DND-41 (cell line): ENCODE results near the gene POU5F2.

Experiments
- ATAC-seq: fragments of 200-7000 bp; cut with Tn5 transposase; 3 replicates; pipeline ENCODE4 v1.9.1; 2021; ENCODE audit warnings: low read depth; ENCODE audit not compliant: insufficient read depth
- DNase-seq: peaks from one replicate; pipeline ENCODE4 v3.0.0-alpha.2; 2020
- H2AFZ ChIP-seq: 2 replicates; pipeline ENCODE4 v1.6.0; 2012; ENCODE audit warnings: low read depth, low read length
- H3K27ac ChIP-seq: 2 replicates; pipeline ENCODE4 v1.5.1; 2012; ENCODE audit warnings: low read length, inconsistent platforms
- H3K27me3 ChIP-seq: fragments of 200-600 bp; sonication (generic); 2 replicates; pipeline ENCODE4 v1.6.0; 2012; ENCODE audit warnings: low read length, mild to moderate bottlenecking, inconsistent platforms; ENCODE audit not compliant: insufficient read depth, poor library complexity
- H3K36me3 ChIP-seq: 2 replicates; pipeline ENCODE4 v1.5.1; 2012; ENCODE audit warnings: low read length, inconsistent platforms; ENCODE audit not compliant: insufficient read depth
- H3K4me1 ChIP-seq: 2 replicates; pipeline ENCODE4 v1.5.1; 2012; ENCODE audit warnings: mild to moderate bottlenecking, low read length; ENCODE audit not compliant: insufficient read depth
- H3K4me2 ChIP-seq: 2 replicates; pipeline ENCODE4 v1.6.0; 2012; ENCODE audit warnings: mild to moderate bottlenecking, moderate library complexity, low read length, inconsistent platforms; ENCODE audit not compliant: insufficient read depth
- H3K4me3 ChIP-seq, 2 experiments: fragments of 200-600 bp in 1 of 2; shearing (Covaris generic) in 1 of 2; 2 replicates each; pipeline ENCODE4 v1.5.1; 2012 to 2016; ENCODE audit warnings: inconsistent platforms in 2 of 2, low read length in 2 of 2, mild to moderate bottlenecking in 2 of 2, low read depth in 1 of 2, moderate library complexity in 1 of 2
- H3K79me2 ChIP-seq: 2 replicates; pipeline ENCODE4 v1.6.0; 2012; ENCODE audit warnings: low read length, inconsistent platforms; ENCODE audit not compliant: insufficient read depth
- H3K9ac ChIP-seq: 2 replicates; pipeline ENCODE4 v1.6.0; 2012; ENCODE audit warnings: low read depth, mild to moderate bottlenecking, inconsistent platforms, low read length, moderate library complexity
- H3K9me3 ChIP-seq: 2 replicates; pipeline ENCODE4 v1.5.1; 2012; ENCODE audit warnings: low read length, moderate library complexity, mild to moderate bottlenecking, inconsistent platforms; ENCODE audit not compliant: insufficient read depth, severe bottlenecking
- H4K20me1 ChIP-seq: 2 replicates; pipeline ENCODE4 v1.6.0; 2012; ENCODE audit warnings: low read length; ENCODE audit not compliant: insufficient read depth
- EZH2 ChIP-seq: IDR thresholded peaks from 3 replicates; pipeline ENCODE4 v1.6.1; 2012; ENCODE audit warnings: borderline replicate concordance, low read depth, mild to moderate bottlenecking, moderate library complexity, low read length, inconsistent platforms; ENCODE audit not compliant: severe bottlenecking
- TF ChIP-seq, protein P1 (sequence below): IDR thresholded peaks from 2 replicates; pipeline ENCODE4 v1.5.1; 2012; ENCODE audit warnings: borderline replicate concordance, low read length, moderate library complexity, mild to moderate bottlenecking; ENCODE audit not compliant: poor library complexity, severe bottlenecking; ENCODE audit errors: extremely low read depth

The POU5F2 gene

DNA sequence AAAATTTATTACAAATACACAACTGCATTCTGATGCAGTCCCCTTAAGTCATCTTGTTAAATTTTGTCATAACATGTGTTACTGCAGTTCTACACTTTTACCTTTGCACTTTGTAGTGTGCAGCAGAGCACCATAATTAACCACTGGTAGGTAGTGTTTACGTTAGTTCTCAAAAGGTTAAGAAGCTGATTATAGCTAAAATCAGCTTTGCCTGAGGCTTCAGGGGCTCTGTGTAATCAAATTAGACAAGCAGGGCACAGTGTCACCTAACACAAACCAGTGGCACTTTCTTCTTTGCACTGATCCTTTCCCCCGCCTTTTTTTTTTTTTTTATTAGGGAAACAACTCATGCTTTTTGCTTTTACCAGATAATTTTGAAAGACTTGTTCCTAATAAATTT lies 26.1 kb downstream of the POU5F2 start:
- Histone ChIP-seq H3K36me3 (no peaks in the 10 kb centered on the region), H3K79me2 (no peaks in the 10 kb centered on the region), H3K9me3 (no peaks in the 10 kb centered on the region), H3K27me3 (no peaks in the 10 kb centered on the region), H2AFZ (no peak overlapping the region), H3K4me3 (no peak overlapping the region), H3K9ac (no peak overlapping the region), H3K4me1 (no peaks in the 10 kb centered on the region), H3K4me2 (no peak overlapping the region), H3K27ac (no peak overlapping the region), H4K20me1 (no peaks in the 10 kb centered on the region)
- TF ChIP-seq, protein P1, sequence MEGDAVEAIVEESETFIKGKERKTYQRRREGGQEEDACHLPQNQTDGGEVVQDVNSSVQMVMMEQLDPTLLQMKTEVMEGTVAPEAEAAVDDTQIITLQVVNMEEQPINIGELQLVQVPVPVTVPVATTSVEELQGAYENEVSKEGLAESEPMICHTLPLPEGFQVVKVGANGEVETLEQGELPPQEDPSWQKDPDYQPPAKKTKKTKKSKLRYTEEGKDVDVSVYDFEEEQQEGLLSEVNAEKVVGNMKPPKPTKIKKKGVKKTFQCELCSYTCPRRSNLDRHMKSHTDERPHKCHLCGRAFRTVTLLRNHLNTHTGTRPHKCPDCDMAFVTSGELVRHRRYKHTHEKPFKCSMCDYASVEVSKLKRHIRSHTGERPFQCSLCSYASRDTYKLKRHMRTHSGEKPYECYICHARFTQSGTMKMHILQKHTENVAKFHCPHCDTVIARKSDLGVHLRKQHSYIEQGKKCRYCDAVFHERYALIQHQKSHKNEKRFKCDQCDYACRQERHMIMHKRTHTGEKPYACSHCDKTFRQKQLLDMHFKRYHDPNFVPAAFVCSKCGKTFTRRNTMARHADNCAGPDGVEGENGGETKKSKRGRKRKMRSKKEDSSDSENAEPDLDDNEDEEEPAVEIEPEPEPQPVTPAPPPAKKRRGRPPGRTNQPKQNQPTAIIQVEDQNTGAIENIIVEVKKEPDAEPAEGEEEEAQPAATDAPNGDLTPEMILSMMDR, result no peak
- no peak for TF ChIP-seq EZH2
- DNase-seq (no peak), ATAC-seq (no peak)

GRCh38 chr5:93708442-93708841 lies 33.0 kb downstream of the POU5F2 start:
- H2AFZ ChIP-seq, result no peak overlapping the region
- no peak overlapping the region for H3K4me2 ChIP-seq
- no peaks in the 10 kb centered on the region for H3K36me3 ChIP-seq
- ATAC-seq (no peak), DNase-seq (no peak)
- H3K4me3 ChIP-seq, result no peak overlapping the region
- H3K9me3 ChIP-seq, result no peaks in the 10 kb centered on the region
- no peak for TF ChIP-seq EZH2
- TF ChIP-seq, protein P1, result no peak
- H3K27me3 ChIP-seq, result no peaks in the 10 kb centered on the region
- no peak overlapping the region for H3K27ac ChIP-seq
- no peaks in the 10 kb centered on the region for H4K20me1 ChIP-seq
- H3K79me2 ChIP-seq, result no peaks in the 10 kb centered on the region
- no peaks in the 10 kb centered on the region for H3K4me1 ChIP-seq
- no peak overlapping the region for H3K9ac ChIP-seq

GRCh38 chr5:93705896-93706295 lies 35.5 kb downstream of the POU5F2 start:
- no peak overlapping the region for H3K9ac ChIP-seq
- no peak overlapping the region for H3K4me3 ChIP-seq
- H3K4me2 ChIP-seq, result no peak overlapping the region
- no peaks in the 10 kb centered on the region for H4K20me1 ChIP-seq
- no peaks in the 10 kb centered on the region for H3K36me3 ChIP-seq
- no peaks in the 10 kb centered on the region for H3K9me3 ChIP-seq
- H3K27ac ChIP-seq, result no peak overlapping the region
- H3K79me2 ChIP-seq, result no peaks in the 10 kb centered on the region
- no peaks in the 10 kb centered on the region for H3K4me1 ChIP-seq
- no peak for ATAC-seq
- TF ChIP-seq, protein P1, result no peak
- TF ChIP-seq EZH2, result no peak
- H3K27me3 ChIP-seq, result no peaks in the 10 kb centered on the region
- H2AFZ ChIP-seq, result no peak overlapping the region
- no peak for DNase-seq

- H3K27me3 ChIP-seq, result no peaks in the 10 kb centered on the region
- H4K20me1 ChIP-seq, result no peaks in the 10 kb centered on the region
- no peak overlapping the region for H3K27ac ChIP-seq
- no peak for DNase-seq
- H2AFZ ChIP-seq, result no peak overlapping the region
- no peak overlapping the region for H3K4me3 ChIP-seq
- H3K79me2 ChIP-seq, result no peaks in the 10 kb centered on the region
- TF ChIP-seq, protein P1, result no peak
- TF ChIP-seq EZH2, result no peak
- H3K4me1 ChIP-seq, result no peaks in the 10 kb centered on the region
- no peak overlapping the region for H3K4me2 ChIP-seq
- no peaks in the 10 kb centered on the region for H3K9me3 ChIP-seq
- ATAC-seq, result no peak
- no peaks in the 10 kb centered on the region for H3K36me3 ChIP-seq
- no peak overlapping the region for H3K9ac ChIP-seq
Measured at GRCh38 chr5:93704996-93705395, 36.4 kb downstream of the POU5F2 start.
